ENCODE results near the gene PJVK.

GRCh38 chr2:178409261-178409660 is 41.9 kb upstream of the PJVK start:
- TF ChIP-seq CTCF (conservative IDR thresholded peaks at IDR 0.05) (no peak), ZFX (IDR thresholded peaks at IDR 0.05) (no peak)
